ENCODE results near the gene EFHC2.

EFHC2 gene

DNA sequence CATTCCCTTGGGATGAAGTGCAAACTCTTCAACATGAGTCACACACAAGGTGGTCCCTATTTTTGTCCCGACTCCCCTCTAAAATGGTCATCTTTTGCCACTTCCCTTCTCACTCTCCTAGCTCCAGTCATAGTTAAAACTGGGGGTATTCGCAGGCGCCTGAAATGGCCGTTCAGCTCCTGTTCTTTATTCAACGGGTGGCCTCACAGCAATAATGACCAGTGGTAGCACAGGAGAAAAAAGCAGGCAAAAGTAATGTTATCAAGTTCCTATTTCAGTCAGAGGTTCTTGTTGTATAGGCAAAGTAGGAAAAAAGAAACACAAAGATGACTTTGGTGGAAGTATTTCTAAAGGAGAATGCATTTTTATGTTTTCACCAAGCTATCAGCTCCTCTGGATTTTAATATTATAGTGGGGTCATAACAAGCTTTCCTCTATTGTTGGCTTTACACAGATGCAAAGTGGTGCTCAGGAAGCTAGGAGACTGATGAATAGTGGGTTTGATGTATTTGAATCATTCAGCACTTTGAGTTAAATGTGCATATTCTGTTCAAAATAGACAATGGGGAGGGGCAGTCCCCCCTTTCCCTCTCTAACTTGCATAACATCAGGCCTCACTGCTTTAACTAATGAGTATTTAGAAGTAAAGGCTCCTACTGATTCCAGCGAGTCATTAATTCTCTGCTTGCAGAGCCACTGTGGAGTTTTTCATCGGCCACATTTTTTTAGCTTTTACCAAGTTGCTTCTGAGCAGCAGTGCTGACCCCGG, 199.1 kb downstream of the EFHC2 start:
- H3K36me3 ChIP-seq (ENCODE audit: control insufficient read depth in 2 of 2, insufficient read depth in 1 of 2, low read length in 2 of 2) = no peaks in the 10 kb centered on the region
- H3K4me3 ChIP-seq (ENCODE audit: low read depth, low read length) = no peak overlapping the region
- no peak for TF ChIP-seq ZNF776 (tag by site-specific recombination; IDR thresholded peaks at IDR 0.05; ENCODE audit: borderline replicate concordance)
- ChIA-PET CTCF (interaction anchor here (0.6 to 0.8 kb wide), 2 partner anchors 14 to 989 kb away, joined by 3 to 4 read pairs; no protein-coding TSS in a partner anchor), POLR2A (no interaction called here)
- no peaks in the 10 kb centered on the region; the same call in 1 of the 2 replicates for H3K9me3 ChIP-seq (ENCODE audit: control insufficient read depth, insufficient read depth, low read depth, low read length)
- H3K4me1 ChIP-seq (ENCODE audit: control insufficient read depth, insufficient read depth, low read length) = no peaks in the 10 kb centered on the region
- no peak overlapping the region for H3K27ac ChIP-seq (ENCODE audit: extremely low read depth, low read depth, low read length)

GRCh38 chrX:44143061-44143602, 200.3 kb downstream of the EFHC2 start:
- no peaks in the 10 kb centered on the region; the same call in 1 of the 2 replicates for H3K9me3 ChIP-seq (ENCODE audit: control insufficient read depth, insufficient read depth, low read depth, low read length)
- ChIA-PET POLR2A (no interaction called here), CTCF (interaction anchor here (1.2 kb wide), 1 partner anchor 22 kb away, joined by 3 read pairs; no protein-coding TSS in a partner anchor)
- H3K4me3 ChIP-seq (ENCODE audit: low read depth, low read length) = no peak overlapping the region
- no peak overlapping the region for H3K27ac ChIP-seq (ENCODE audit: extremely low read depth, low read depth, low read length)
- TF ChIP-seq GFI1B (tag by site-specific recombination; IDR thresholded peaks at IDR 0.05) = no peak
- TF ChIP-seq ZNF626 (tag by site-specific recombination; IDR thresholded peaks at IDR 0.05) = no peak
- no peak for TF ChIP-seq HOXA7 (CRISPR knock-in tag; IDR thresholded peaks at IDR 0.05; ENCODE audit: borderline replicate concordance)
- no peak for TF ChIP-seq ZNF580 (tag by site-specific recombination; IDR thresholded peaks at IDR 0.05)
- TF ChIP-seq KLF1 (tag by site-specific recombination; IDR thresholded peaks at IDR 0.05) = no peak
- TF ChIP-seq ZNF391 (tag by site-specific recombination; IDR thresholded peaks at IDR 0.05; ENCODE audit: borderline replicate concordance, low read depth) = no peak
- TF ChIP-seq, protein P1, sequence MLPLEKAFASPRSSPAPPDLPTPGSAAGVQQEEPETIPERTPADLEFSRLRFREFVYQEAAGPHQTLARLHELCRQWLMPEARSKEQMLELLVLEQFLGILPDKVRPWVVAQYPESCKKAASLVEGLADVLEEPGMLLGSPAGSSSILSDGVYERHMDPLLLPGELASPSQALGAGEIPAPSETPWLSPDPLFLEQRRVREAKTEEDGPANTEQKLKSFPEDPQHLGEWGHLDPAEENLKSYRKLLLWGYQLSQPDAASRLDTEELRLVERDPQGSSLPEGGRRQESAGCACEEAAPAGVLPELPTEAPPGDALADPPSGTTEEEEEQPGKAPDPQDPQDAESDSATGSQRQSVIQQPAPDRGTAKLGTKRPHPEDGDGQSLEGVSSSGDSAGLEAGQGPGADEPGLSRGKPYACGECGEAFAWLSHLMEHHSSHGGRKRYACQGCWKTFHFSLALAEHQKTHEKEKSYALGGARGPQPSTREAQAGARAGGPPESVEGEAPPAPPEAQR (tag by site-specific recombination; IDR thresholded peaks at IDR 0.05) = no peak
- no peak for TF ChIP-seq KLF16 (tag by site-specific recombination; IDR thresholded peaks at IDR 0.05)
- TF ChIP-seq EGR2 (tag by site-specific recombination; IDR thresholded peaks at IDR 0.05; ENCODE audit: low read depth) = no peak
- no peaks in the 10 kb centered on the region for H3K36me3 ChIP-seq (ENCODE audit: control insufficient read depth in 2 of 2, insufficient read depth in 1 of 2, low read length in 2 of 2)
- no peaks in the 10 kb centered on the region for H3K4me1 ChIP-seq (ENCODE audit: control insufficient read depth, insufficient read depth, low read length)

DNA sequence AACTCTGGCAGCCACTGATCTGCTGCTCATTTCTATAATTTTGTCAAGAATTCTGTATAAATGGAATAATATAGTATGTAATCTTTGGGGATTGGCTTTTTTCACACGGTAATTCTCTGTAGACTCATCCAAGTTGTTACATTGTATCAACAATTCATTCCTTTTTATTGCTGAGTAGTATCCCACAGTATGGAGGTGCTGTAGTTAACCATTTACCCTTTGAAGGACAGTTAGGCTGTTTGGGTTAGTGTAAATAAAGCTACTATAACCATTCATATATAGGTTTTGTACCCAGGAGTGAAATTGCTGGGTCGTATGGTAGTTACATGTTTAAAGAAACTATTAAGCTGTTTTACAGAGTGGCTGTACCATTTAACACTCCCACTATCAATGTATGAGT, 213.3 kb downstream of the EFHC2 start:
- H3K36me3 ChIP-seq (ENCODE audit: control insufficient read depth in 2 of 2, insufficient read depth in 1 of 2, low read length in 2 of 2) = no peaks in the 10 kb centered on the region
- H3K9me3 ChIP-seq (ENCODE audit: control insufficient read depth, insufficient read depth, low read depth, low read length) = no peaks in the 10 kb centered on the region
- TF ChIP-seq ZNF768 (tag by site-specific recombination; IDR thresholded peaks at IDR 0.05) (no peak), ZBTB44 (tag by site-specific recombination; IDR thresholded peaks at IDR 0.05) (no peak), SETDB1 (IDR thresholded peaks at IDR 0.05; ENCODE audit: insufficient read length, low read length) (no peak), KLF7 (tag by site-specific recombination; IDR thresholded peaks at IDR 0.05; ENCODE audit: borderline replicate concordance) (no peak), RBAK (tag by site-specific recombination; IDR thresholded peaks at IDR 0.05) (no peak), ZNF324 (tag by site-specific recombination; IDR thresholded peaks at IDR 0.05) (no peak), ELK4 (IDR thresholded peaks at IDR 0.05; ENCODE audit: borderline replicate concordance, low read depth, low read length) (no peak), ZNF248 (tag by site-specific recombination; IDR thresholded peaks at IDR 0.05) (no peak)
- ChIA-PET CTCF (no interaction called here), POLR2A (no interaction called here)
- H3K4me1 ChIP-seq (ENCODE audit: control insufficient read depth, insufficient read depth, low read length) = no peaks in the 10 kb centered on the region
- no peak overlapping the region for H3K27ac ChIP-seq (ENCODE audit: extremely low read depth, low read depth, low read length)
- no peak overlapping the region for H3K4me3 ChIP-seq (ENCODE audit: low read depth, low read length)

All from HEK293 (cell line).